ENCODE measurements around the gene CHST13.

The CHST13 gene

GRCh38 chr3:126488185-126488584 is 35.8 kb upstream of the CHST13 start:
- DNase-seq = no peak

DNA sequence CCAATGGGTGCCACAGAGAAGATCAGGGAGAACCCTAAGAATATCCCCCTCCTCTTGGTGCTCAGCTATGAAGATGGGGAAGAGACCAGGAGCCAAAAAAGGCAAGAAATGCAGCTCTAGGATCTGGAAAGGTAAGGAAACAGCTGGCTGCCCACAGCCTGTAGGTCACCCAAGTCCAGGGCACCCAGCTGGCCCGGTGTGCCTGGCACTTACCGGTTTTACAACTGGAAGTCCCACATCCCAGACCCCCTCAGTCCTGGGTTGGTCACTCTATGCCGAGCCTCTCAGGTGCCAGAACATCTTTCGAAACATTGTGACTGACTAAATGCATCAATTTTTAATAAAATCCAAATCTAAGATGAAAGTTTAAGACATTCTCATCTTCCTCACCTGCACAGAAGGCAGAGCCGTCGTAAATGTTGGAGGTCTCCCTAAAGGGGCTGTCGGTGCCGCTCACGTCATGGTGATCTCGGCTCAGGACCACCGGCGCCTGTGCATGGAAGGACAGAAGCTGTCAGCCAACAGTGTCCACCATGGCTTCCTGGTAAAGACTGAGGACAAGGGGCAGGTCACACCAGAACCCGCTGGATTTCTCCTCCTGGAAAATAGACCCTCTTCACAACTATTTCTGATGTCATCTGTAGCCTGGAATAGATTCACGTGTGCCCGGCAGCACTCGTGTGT is 34.9 kb upstream of the CHST13 start:
- no peak for DNase-seq

DNA sequence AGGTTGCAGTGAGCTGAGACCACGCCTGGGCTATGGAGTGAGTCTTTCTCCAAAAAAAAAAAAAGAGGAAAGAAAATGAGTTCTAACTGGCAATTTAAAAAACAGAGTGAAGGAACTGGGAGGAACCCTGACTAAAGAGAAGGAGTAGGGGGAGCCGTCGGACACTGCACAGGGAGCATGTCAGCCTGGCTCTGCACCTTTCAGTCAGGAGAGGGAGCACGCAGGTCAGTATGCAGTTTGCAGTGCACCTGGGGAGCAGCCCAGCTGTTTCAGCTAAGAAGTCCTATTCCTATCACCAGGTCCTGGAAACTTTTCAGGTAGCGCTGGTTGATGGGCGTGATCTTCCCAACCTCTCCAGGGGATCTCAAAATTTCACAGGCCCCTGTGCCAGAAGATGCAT is 33.3 kb upstream of the CHST13 start:
- no peak for DNase-seq

DNA sequence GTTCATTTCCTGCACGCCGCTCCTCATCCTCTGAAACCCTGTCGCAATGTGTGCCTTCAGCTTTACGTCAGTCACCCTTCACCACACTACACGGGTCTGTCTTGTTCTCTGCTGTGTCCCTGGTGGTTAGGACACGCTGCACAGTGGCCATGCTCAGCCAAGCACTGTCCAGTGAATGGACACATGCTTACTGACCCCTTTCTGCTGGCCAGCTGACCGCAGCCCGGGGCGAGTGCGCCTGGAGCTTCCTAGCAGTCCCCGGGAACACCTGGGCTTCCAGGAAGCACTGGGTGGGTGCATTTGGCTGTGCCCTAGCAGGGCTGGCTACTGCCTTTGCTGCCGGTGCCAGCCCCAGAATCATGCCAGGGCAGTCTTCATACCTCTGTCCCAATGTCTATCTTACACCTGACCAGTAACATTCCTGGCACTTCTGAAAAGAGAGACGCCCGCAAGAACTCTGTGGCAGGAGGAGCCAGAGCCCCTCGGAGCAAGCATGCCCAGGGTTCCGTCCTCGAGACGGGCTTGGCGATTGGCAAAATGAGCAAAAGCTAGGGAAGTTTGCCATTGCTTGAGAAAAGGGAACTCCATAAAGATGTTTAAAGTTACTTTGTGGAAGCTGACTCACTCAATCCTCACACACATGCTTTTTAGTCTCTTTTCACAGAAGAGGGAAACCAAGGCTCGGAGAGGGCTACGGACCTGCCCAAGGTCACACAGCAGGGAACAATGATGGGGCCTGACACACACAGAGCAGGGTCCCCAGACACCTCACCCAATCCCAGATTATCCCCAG is 32.5 kb upstream of the CHST13 start:
- no peak for DNase-seq

DNA sequence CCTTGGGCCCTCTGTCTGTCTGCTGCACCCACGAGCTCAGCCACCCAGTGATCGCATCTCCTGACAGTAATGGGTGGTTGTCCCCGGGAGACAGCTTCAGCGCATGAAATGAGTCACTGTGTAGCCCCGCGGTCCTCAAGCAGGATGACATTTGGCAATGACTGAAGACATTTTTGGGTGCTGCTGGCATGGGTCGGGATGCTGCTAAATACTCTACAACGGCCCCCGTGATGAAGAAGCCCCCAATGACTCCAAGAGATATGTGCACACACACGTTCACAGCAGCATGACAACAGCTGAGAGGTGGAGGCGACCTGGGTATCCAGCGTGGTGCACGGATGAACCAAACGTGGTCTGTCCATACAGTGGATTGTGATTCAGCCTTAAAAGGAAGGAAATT is 30.9 kb upstream of the CHST13 start:
- no peak for DNase-seq

GRCh38 chr3:126493739-126494138 is 30.2 kb upstream of the CHST13 start:
- no peak for DNase-seq

GRCh38 chr3:126494204-126494969 is 29.6 kb upstream of the CHST13 start:
- DNase-seq = no peak

DNA sequence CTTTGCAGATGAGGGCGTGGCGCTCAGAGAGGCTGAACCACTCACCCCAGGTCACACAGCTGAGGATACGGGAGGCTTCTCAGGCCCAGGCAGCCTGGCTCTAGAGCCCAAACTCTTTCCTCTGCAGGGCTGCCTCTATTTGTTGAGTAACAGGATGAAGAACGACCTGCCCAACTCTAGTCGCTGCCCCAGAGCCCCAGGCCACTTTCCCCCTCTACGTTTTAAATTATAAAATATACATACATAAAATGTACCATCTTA is 29.1 kb upstream of the CHST13 start:
- no peak for DNase-seq

DNA sequence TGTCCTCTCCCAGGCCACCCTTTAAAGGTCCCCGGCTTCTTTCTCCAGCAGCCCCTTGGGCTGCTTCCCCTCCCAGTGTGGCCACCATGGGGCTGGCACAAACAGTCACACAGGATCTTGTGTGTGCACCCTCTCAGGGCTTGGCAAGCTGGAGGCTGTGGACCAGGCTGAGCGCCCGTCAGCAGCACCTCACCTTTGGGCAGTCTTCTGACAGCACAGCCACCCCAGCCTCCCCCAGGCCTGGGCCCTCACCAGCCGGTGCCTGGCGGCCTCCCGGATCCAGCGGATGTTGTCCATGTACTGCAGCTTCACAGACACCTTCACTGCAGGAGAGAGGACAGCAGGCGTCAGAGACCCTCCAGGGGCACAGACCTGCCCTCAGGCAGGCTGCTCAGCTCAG is 28.2 kb upstream of the CHST13 start:
- DNase-seq = no peak

- no peak for DNase-seq
Measured at GRCh38 chr3:126496894-126497850, 26.8 kb upstream of the CHST13 start.

GRCh38 chr3:126497956-126498355 is 26.0 kb upstream of the CHST13 start:
- DNase-seq = no peak

GRCh38 chr3:126498461-126498860 is 25.5 kb upstream of the CHST13 start:
- DNase-seq = no peak

- no peak for DNase-seq
Measured at GRCh38 chr3:126498929-126499328, 25.0 kb upstream of the CHST13 start.

- no peak for DNase-seq
Measured at GRCh38 chr3:126499401-126499800, 24.6 kb upstream of the CHST13 start.

DNA sequence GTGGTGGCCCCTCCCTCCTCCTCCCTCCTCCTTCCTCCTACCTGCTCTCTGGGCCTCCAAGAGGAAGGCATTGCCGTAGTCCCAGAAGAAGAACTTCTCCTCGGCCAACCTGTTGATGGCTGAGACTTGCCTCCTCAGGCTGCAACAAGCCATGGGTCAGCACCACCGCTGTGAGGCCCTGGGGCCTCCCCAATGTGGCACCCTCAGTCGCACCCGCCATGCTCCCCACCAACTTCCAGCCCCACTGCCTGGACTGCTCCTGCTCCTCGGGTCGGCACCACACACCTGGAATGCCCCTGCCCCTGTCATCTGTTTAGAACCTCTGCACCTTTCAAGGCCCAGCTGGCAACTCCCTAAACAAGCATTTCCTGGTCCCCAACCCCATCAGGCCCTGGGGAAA is 23.9 kb upstream of the CHST13 start:
- no peak for DNase-seq

GRCh38 chr3:126501054-126501453 is 22.9 kb upstream of the CHST13 start:
- no peak for DNase-seq

- DNase-seq = no peak
Measured at GRCh38 chr3:126501736-126502135, 22.2 kb upstream of the CHST13 start.

DNA sequence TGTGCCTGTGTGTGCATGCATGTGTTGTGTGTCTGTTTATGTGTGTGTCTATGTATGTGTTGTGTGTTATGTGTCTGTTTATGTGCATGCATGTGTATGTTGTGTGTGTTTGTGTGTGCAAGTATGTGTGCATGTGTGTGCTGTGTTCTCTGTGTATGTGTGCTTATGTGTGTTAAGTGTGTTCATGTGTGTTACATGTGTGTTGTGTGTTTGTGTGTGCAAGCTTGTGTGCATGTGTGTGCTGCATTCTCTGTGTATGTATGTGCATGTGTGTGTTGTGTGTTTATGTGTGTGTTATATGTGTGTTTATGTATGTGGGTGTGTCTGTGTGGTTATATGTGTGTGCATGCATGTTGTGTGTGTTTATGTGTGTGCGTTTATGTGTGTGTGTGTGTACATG is 21.3 kb upstream of the CHST13 start:
- DNase-seq = no peak

GRCh38 chr3:126503701-126504100 is 20.3 kb upstream of the CHST13 start:
- no peak for DNase-seq

- no peak for DNase-seq
Measured at GRCh38 chr3:126507886-126508285, 16.1 kb upstream of the CHST13 start.

DNA sequence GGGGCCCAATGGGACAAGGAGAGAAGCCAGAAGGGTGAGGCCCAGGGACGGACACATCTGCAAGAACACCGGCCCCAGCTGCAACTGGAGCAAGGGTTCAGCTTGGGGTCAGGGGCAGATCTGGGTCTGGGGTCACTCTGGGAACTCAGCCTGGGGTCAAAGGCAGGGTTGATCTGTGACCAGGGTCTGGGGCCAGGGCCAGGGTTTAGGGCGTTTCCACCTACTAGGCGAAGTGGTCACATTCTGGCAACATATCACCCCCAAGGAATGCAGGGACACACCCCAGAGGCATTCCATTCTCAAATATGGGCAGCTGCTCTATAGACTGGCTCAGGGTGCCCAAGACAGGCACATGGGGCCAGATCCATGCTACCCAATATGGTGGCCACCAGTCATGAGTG is 15.4 kb upstream of the CHST13 start:
- no peak for DNase-seq

DNA sequence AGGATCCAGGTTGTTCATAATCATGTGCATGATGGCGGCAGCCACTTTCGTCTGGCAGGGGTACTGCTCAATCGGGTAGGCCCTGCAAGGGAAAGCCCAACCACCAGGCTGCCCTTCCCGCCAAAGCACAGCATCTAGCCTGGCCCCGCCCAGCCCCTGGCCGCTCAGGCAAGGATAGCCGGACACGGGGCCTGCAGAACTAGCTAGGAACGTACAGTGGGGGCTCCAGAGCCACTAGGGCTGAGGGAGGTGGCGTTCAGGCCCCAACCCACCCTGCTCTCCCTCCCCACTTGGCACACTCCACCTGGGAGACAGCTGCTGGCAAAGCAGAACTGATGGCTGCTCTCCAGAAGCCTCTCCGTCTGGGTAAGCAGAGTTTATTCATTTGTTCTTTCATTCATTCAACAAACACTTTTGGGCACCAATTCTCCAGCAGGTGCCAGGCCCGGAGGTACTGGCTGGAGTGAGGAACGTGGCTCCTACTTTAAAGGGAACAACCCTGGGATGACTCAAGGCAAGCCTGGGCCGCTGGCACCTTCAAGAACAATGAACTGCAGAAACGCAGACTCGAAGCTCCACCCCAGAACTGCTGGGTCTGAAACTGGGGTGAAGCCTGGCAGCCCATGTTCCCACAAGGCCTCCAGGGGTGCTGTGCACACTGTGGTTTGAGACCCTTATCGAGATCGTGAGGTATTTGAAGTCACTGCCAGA is 14.2 kb upstream of the CHST13 start:
- no peak for DNase-seq

All from DMS 273 treated with DMSO at 0.1 percent for 48 hours (cell line).